Left lung (tissue), 10 donors: ENCODE measurements around the gene DCAF11. TPM values are rescaled to one million over a fixed set of nuclear protein-coding genes. Genes with fewer than 3 reads are reported as not detected.

Experiments used
- ATAC-seq: fragments of 200-7000 bp; cut with Tn5 transposase; one replicate; pipeline ENCODE4 v1.9.1; 2020; ENCODE audit warnings: moderate library complexity
- DNase-seq, 4 donors: peaks; one replicate each; pipeline ENCODE4 v3.0.0-alpha.2; 2013 to 2020
- H3K27ac ChIP-seq, 2 donors: fragments of 200-600 bp; sonication (generic) in 1 of 2; one replicate each; pipeline versions ENCODE4 v1.5.0 to v1.8.0; 2020 to 2021
- H3K27me3 ChIP-seq, 2 donors: fragments of 200-600 bp; sonication (generic) in 1 of 2; one replicate each; pipeline versions ENCODE4 v1.5.0 to v1.8.0; 2020 to 2021
- H3K36me3 ChIP-seq, 2 donors: fragments of 200-600 bp; sonication (generic) in 1 of 2; one replicate each; pipeline versions ENCODE4 v1.5.0 to v1.8.0; 2020 to 2021
- H3K4me1 ChIP-seq, 2 donors: fragments of 200-600 bp; one replicate each; pipeline ENCODE4 v1.8.0; 2021
- H3K4me3 ChIP-seq, 2 donors: fragments of 200-600 bp; sonication (generic) in 1 of 2; one replicate each; pipeline versions ENCODE4 v1.5.0 to v1.8.0; 2020 to 2021; ENCODE audit warnings: mild to moderate bottlenecking in 1 of 2
- H3K9me3 ChIP-seq, 2 donors: fragments of 200-600 bp; sonication (generic) in 1 of 2; one replicate each; pipeline versions ENCODE4 v1.5.0 to v1.8.0; 2020 to 2021
- CTCF ChIP-seq, 2 donors: fragments of 200-600 bp; sonication (generic) in 1 of 2; IDR thresholded peaks; one replicate each; pipeline versions ENCODE4 v1.5.0 to v1.8.0; 2021; ENCODE audit warnings: antibody characterized with exemption in 2 of 2
- intact Hi-C, 2 donors: fragments of 100-400 bp; cut with DNase I; formaldehyde crosslinking; loops; one replicate each; pipeline versions ENCODE4 v1.11.2 to v1.14.2; 2022
- polyA plus RNA-seq, 6 donors: library from polyadenylated mRNA; unstranded; fragments of 120-200 nt; gene quantifications; one replicate each; pipeline ENCODE4 v1.2.1, GENCODE V29; 2013; ENCODE audit not compliant: insufficient read length in 6 of 6
- total RNA-seq, 2 donors: library from RNA; stranded (reverse); fragmentation: NEBNext Ultra II Directional; extraction: Animal tissue kit (Norgen Biotek cat#: 25700); gene quantifications; one replicate each; pipeline ENCODE4 v1.2.1, GENCODE V29; 2021
- donor health status: DM: no; HTN: yes; CAD: no.
- donor health status: DM: no; HTN: no; CAD: no.

The DCAF11 gene
- total and polyA plus RNA-seq, 8 donors, result 56.4 to 76.3 (median 65.1) TPM

GRCh38 chr14:24132976-24133375 lies 18.4 kb downstream of the DCAF11 start:
- Histone ChIP-seq H3K9me3 (no peaks in the 10 kb centered on the region), H3K4me1 (peaks cover 7 to 22% of the 10 kb centered on the region in 2 donors), H3K4me3 (no peak overlapping the region), H3K27ac (no peak overlapping the region), H3K36me3 (peaks cover 0 to 8% of the 10 kb centered on the region in 2 donors), H3K27me3 (no peaks in the 10 kb centered on the region)
- TF ChIP-seq CTCF (IDR thresholded peaks at IDR 0.05), result no peak
- ATAC-seq, result no peak
- no peak for DNase-seq
- intact Hi-C loops, result no loop called here

DNA sequence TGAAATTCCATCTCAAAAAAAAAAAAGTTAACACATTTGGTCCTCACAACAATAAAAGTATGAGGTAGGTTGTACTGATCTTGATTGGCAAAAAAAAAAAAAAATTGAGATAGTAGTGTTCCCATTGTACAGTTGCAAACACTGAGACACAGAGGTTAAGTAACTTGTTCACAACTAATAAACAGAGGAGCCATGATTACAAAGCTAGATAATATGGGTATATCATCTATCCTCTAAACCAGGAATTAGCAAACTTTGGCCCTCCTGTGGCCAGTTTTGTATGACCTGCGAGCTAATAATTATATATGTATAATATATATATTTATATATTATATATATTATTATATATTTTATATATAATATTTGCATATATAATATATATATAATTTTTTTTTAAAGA lies 19.2 kb downstream of the DCAF11 start:
- TF ChIP-seq CTCF (IDR thresholded peaks at IDR 0.05), result no peak
- intact Hi-C loops, result no loop called here
- no peaks in the 10 kb centered on the region for H3K27me3 ChIP-seq
- no peak overlapping the region for H3K27ac ChIP-seq
- H3K4me1 ChIP-seq, result peaks cover 7 to 30% of the 10 kb centered on the region in 2 donors
- H3K36me3 ChIP-seq, result peaks cover 0 to 15% of the 10 kb centered on the region in 2 donors
- ATAC-seq, result no peak
- DNase-seq, result no peak
- H3K9me3 ChIP-seq, result no peaks in the 10 kb centered on the region
- no peak overlapping the region for H3K4me3 ChIP-seq

DNA sequence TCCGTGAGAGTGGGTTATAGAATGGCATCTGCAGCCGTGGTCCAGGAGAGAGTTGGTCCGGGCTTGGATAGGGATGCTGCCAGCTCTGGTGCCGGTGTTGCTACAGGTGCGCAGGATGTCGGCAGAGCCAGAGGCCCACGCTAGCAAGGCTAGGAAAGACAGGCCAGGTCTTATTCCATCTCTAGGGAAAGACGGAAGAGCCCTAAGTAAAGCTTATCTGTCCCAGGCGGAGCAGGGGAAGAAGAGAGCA lies 20.9 kb downstream of the DCAF11 start:
- TF ChIP-seq CTCF (IDR thresholded peaks at IDR 0.05), result no peak
- Histone ChIP-seq H3K9me3 (no peaks in the 10 kb centered on the region), H3K27ac (peak overlapping the region; percentile 27 to 92), H3K36me3 (peaks cover 0 to 29% of the 10 kb centered on the region in 2 donors), H3K27me3 (no peaks in the 10 kb centered on the region), H3K4me1 (peaks cover 15 to 48% of the 10 kb centered on the region in 2 donors), H3K4me3 (peak overlapping the region; percentile 90 to 99)
- no peak for ATAC-seq
- DNase-seq, result no peak
- intact Hi-C loops, result no loop called here

DNA sequence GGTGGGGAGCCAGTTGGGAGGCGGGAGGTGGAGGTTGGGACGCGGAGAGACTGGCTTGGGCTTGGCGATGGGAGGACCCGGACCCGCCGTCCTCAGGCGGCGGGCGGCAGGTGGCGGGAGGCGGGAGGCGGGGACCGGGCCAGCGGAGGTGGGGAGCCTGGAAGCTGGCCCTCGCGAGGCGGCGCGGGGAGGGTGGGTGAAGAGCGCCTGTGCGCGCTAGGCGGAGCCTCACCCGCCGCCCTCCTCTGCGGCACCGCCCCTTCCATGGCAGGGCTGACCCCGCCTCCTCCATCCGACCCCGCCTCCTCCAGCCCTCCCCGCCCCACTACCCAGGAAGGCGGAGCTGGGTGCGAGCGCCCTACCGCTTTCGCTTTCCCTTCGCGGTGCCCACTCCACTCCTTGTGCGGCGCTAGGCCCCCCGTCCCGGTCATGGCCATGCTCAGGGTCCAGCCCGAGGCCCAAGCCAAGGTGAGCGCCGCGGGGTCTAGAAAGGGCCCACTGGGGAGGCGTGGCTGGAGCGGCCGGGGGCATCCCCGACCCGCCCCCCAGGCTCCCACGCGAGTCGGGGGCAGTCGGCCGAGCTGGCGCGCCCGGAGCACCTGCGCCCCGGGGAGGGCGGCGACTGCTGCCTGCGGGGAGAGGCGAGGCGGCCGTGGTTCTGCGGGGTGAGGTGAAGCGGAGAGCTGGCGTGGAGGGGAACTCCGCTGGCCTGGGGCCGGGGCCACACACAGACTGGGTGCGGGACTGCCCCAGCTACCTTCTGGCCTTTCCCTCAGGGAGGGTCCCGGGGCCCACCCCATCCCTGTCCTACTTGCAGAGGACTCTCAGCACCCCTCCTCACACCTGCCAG lies 21.5 kb downstream of the DCAF11 start, which contains the start of gene PSME1:
PSME1 (plus strand) TSS at position 361 of the 850 bp plus-strand sequence; CDS start at position 430, 69 bp downstream.
- no peak for TF ChIP-seq CTCF (IDR thresholded peaks at IDR 0.05)
- H3K9me3 ChIP-seq, result no peaks in the 10 kb centered on the region
- no peaks in the 10 kb centered on the region for H3K27me3 ChIP-seq
- H3K4me1 ChIP-seq, result peaks cover 15 to 53% of the 10 kb centered on the region in 2 donors
- H3K27ac ChIP-seq, result peak within 1 kb of the TSS; percentile 82 to 92
- H3K36me3 ChIP-seq, result peaks cover 0 to 29% of the 10 kb centered on the region in 2 donors
- intact Hi-C loops, result no loop called here
- H3K4me3 ChIP-seq, result peak within 1 kb of the TSS; percentile 90 to 99
- ATAC-seq (peak; percentile 99), DNase-seq (peak; percentile 87 to 99 (median 96))

GRCh38 chr14:24136684-24137528 lies 22.3 kb downstream of the DCAF11 start:
- intact Hi-C loops, result no loop called here
- peak overlapping the region; percentile 82 to 92 for H3K27ac ChIP-seq
- H3K27me3 ChIP-seq, result no peaks in the 10 kb centered on the region
- peaks cover 15 to 54% of the 10 kb centered on the region in 2 donors for H3K4me1 ChIP-seq
- peaks cover 0 to 29% of the 10 kb centered on the region in 2 donors for H3K36me3 ChIP-seq
- peak overlapping the region; percentile 90 to 99 for H3K4me3 ChIP-seq
- H3K9me3 ChIP-seq, result no peaks in the 10 kb centered on the region
- no peak for TF ChIP-seq CTCF (IDR thresholded peaks at IDR 0.05)
- ATAC-seq, result no peak
- no peak for DNase-seq
